IMR-90 (cell line): ENCODE measurements around the gene EYS.

Experiments used
- CTCF ChIP-seq: conservative IDR thresholded peaks from 2 replicates; pipeline ENCODE4 v1.5.1; 2012; ENCODE audit warnings: mild to moderate bottlenecking, low read depth, low read length, improper control_type of control experiment
- ELK1 ChIP-seq: fragments of 150-350 bp; IDR thresholded peaks from 2 replicates; pipeline ENCODE4 v1.6.1; 2016; ENCODE audit warnings: low read depth, mild to moderate bottlenecking, low read length, moderate library complexity, borderline replicate concordance
- FOS ChIP-seq: fragments of 150-350 bp; IDR thresholded peaks from 2 replicates; pipeline ENCODE4 v1.6.1; 2016; ENCODE audit warnings: low read depth, low read length
- MAFK ChIP-seq: IDR thresholded peaks from 2 replicates; pipeline ENCODE4 v1.6.1; 2012; ENCODE audit warnings: low read depth, low read length, improper control_type of control experiment
- MAZ ChIP-seq: IDR thresholded peaks from 2 replicates; pipeline ENCODE4 v1.6.1; 2012; ENCODE audit warnings: low read depth, mild to moderate bottlenecking, low read length, improper control_type of control experiment, moderate library complexity, borderline replicate concordance
- MXI1 ChIP-seq: IDR thresholded peaks from 2 replicates; pipeline ENCODE4 v1.6.1; 2012; ENCODE audit warnings: low read depth, mild to moderate bottlenecking, low read length, moderate library complexity, borderline replicate concordance
- POLR2A ChIP-seq: IDR thresholded peaks from 2 replicates; pipeline ENCODE4 v1.6.1; 2012; ENCODE audit warnings: mild to moderate bottlenecking, low read depth, low read length
- RAD21 ChIP-seq: IDR thresholded peaks from 2 replicates; pipeline ENCODE4 v1.6.1; 2012; ENCODE audit warnings: low read length, improper control_type of control experiment
- RFX5 ChIP-seq: IDR thresholded peaks from 2 replicates; pipeline ENCODE4 v1.8.0; 2012; ENCODE audit warnings: low read depth, mild to moderate bottlenecking, low read length, moderate library complexity
- USF2 ChIP-seq: fragments of 150-350 bp; IDR thresholded peaks from 2 replicates; pipeline ENCODE4 v1.6.1; 2017; ENCODE audit warnings: mild to moderate bottlenecking, antibody characterized with exemption, low read length, low read depth

GRCh38 chr6:64145658-64146057, 1561.4 kb downstream of the EYS start:
- no peak for TF ChIP-seq FOS
- TF ChIP-seq ELK1 = no peak
- TF ChIP-seq POLR2A = no peak
- TF ChIP-seq RFX5 = no peak
- TF ChIP-seq CTCF = no peak
- TF ChIP-seq MAZ = no peak
- no peak for TF ChIP-seq USF2
- TF ChIP-seq RAD21 = no peak
- TF ChIP-seq MAFK = no peak
- no peak for TF ChIP-seq MXI1
